Fibroblast of lung (primary cell): ENCODE measurements around the gene INSYN2B.

Experiments used
- CTCF ChIP-seq, 2 donors: IDR thresholded peaks in 1 of 2; conservative IDR thresholded peaks in 1 of 2; 1 replicate in 1 of 2; 2 replicates in 1 of 2; pipeline ENCODE4 v1.5.1; 2011 to 2012; ENCODE audit warnings: low read length in 2 of 2, control low read depth in 1 of 2, inconsistent platforms in 1 of 2, low read depth in 1 of 2, mild to moderate bottlenecking in 1 of 2
- EZH2 ChIP-seq: IDR thresholded peaks from 2 replicates; pipeline ENCODE4 v1.5.1; 2012; ENCODE audit warnings: low read length, control low read depth, mild to moderate bottlenecking; ENCODE audit errors: missing control alignments

GRCh38 chr5:169988947-169989346 lies 8.7 kb upstream of the INSYN2B start:
- TF ChIP-seq CTCF (conservative IDR thresholded peaks at IDR 0.05 in 1 of 2, IDR thresholded peaks at IDR 0.05 in 1 of 2; ENCODE audit: low read depth in 1 of 2, low read length in 2 of 2), result no peak
- TF ChIP-seq EZH2, result no peak
